Measurements from ENCODE around the gene ULBP2. TPM values are rescaled to one million over a fixed set of nuclear protein-coding genes. Genes with fewer than 3 reads are reported as not detected.
"Not testable (repeated sequence)": the region's sequence is repeated elsewhere in the genome, so short reads cannot be mapped to it uniquely, and the experiment has no call there.

ULBP2 gene
- total RNA-seq, 1 experiment from 2014 or later, result not detected

GRCh38 chr6:149951626-149952025, 9.8 kb downstream of the ULBP2 start:
- Histone ChIP-seq H3K9ac (ENCODE audit: extremely low read depth, insufficient read length, low read length) (no peak overlapping the region), H2BK12ac (ENCODE audit: insufficient read length, low read depth, low read length) (peak overlapping the region; percentile 62), H4K5ac (ENCODE audit: insufficient read length, low read depth, low read length) (no peak overlapping the region), H3K9me3 (ENCODE audit: control insufficient read depth, low read depth, low read length) (no peaks in the 10 kb centered on the region), H3T11ph (ENCODE audit: low read length) (no peak overlapping the region), H3K23me2 (ENCODE audit: insufficient read length, low read depth, low read length, poor library complexity, severe bottlenecking) (no peaks in the 10 kb centered on the region), H3K23ac (ENCODE audit: insufficient read length, low read depth, low read length) (no peak overlapping the region), H4K91ac (ENCODE audit: insufficient read length, low read depth, low read length) (no peak overlapping the region), H3K4me1 (ENCODE audit: insufficient read depth, low read length) (no peaks in the 10 kb centered on the region), H3K79me2 (ENCODE audit: insufficient read depth, low read length) (no peaks in the 10 kb centered on the region), H3K27ac (ENCODE audit: insufficient read length, low read depth, low read length) (no peak overlapping the region), H4K20me1 (ENCODE audit: control insufficient read depth, insufficient read depth, insufficient read length) (no peaks in the 10 kb centered on the region), H2AFZ (ENCODE audit: low read length) (no peak overlapping the region), H3K14ac (ENCODE audit: insufficient read depth, low read length) (no peak overlapping the region), H3K4ac (ENCODE audit: low read depth, low read length) (no peak overlapping the region), H3K4me2 (ENCODE audit: insufficient read depth, insufficient read length, low read length) (no peak overlapping the region), H3K18ac (ENCODE audit: insufficient read length, low read depth, low read length) (no peak overlapping the region), H3K27me3 (ENCODE audit: insufficient read depth, low read length) (peaks cover 42% of the 10 kb centered on the region), H2BK20ac (ENCODE audit: low read depth, low read length, poor library complexity, severe bottlenecking) (no peak overlapping the region), H2BK5ac (ENCODE audit: insufficient read length, low read length) (no peak overlapping the region), H2BK120ac (ENCODE audit: low read depth, low read length, poor library complexity, severe bottlenecking) (no peak overlapping the region), H3K79me1 (ENCODE audit: insufficient read depth, low read depth, low read length, poor library complexity, severe bottlenecking) (no peaks in the 10 kb centered on the region), H3K56ac (ENCODE audit: insufficient read length, low read depth, low read length) (no peak overlapping the region), H2BK15ac (ENCODE audit: low read depth, low read length) (no peak overlapping the region), H2AK5ac (ENCODE audit: insufficient read length, low read length) (no peak overlapping the region), H4K8ac (replicated peaks; ENCODE audit: insufficient read length, low read depth, low read length) (no peak overlapping the region)
- H3K4me1 Mint-ChIP-seq, result peaks cover 0 to 5% of the 10 kb centered on the region in 2 experiments; a peak in 2 of 4 replicates
- no peak overlapping the region for H3K27ac Mint-ChIP-seq
- no peak for TF ChIP-seq CTCF (conservative IDR thresholded peaks at IDR 0.05)
- H3K9me3 Mint-ChIP-seq, result peaks cover 0 to 5% of the 10 kb centered on the region in 2 experiments; a peak in 2 of 5 replicates
- no peak for DNase-seq
- peaks cover 94% of the 10 kb centered on the region for H3K27me3 Mint-ChIP-seq (ENCODE audit: low read depth)
- no peaks in the 10 kb centered on the region for H3K36me3 Mint-ChIP-seq (ENCODE audit: insufficient read depth in 1 of 3, low read depth in 3 of 3)
- WGBS (ENCODE audit: extremely low coverage, insufficient read length, low lambda C conversion rate), result no CpG with 5 or more reads among the region's 3 CpGs
- H3K4me3 Mint-ChIP-seq, result no peak overlapping the region

- not testable (repeated sequence) for H2BK5ac ChIP-seq (ENCODE audit: insufficient read length, low read length); H4K8ac ChIP-seq (replicated peaks; ENCODE audit: insufficient read length, low read depth, low read length); H3K9me3 ChIP-seq (ENCODE audit: control insufficient read depth, low read depth, low read length); H3K4me2 ChIP-seq (ENCODE audit: insufficient read depth, insufficient read length, low read length); H3K9ac ChIP-seq (ENCODE audit: extremely low read depth, insufficient read length, low read length); H4K5ac ChIP-seq (ENCODE audit: insufficient read length, low read depth, low read length); H2BK120ac ChIP-seq (ENCODE audit: low read depth, low read length, poor library complexity, severe bottlenecking); H3K4me1 Mint-ChIP-seq; DNase-seq; H3K4me1 ChIP-seq (ENCODE audit: insufficient read depth, low read length); H3K79me1 ChIP-seq (ENCODE audit: insufficient read depth, low read depth, low read length, poor library complexity, severe bottlenecking); H3K4ac ChIP-seq (ENCODE audit: low read depth, low read length); H3T11ph ChIP-seq (ENCODE audit: low read length); H4K91ac ChIP-seq (ENCODE audit: insufficient read length, low read depth, low read length); H3K27ac ChIP-seq (ENCODE audit: insufficient read length, low read depth, low read length); H2BK12ac ChIP-seq (ENCODE audit: insufficient read length, low read depth, low read length); H3K56ac ChIP-seq (ENCODE audit: insufficient read length, low read depth, low read length); H3K4me3 Mint-ChIP-seq; H2AFZ ChIP-seq (ENCODE audit: low read length); H2BK20ac ChIP-seq (ENCODE audit: low read depth, low read length, poor library complexity, severe bottlenecking); H3K79me2 ChIP-seq (ENCODE audit: insufficient read depth, low read length); H3K23ac ChIP-seq (ENCODE audit: insufficient read length, low read depth, low read length); H2BK15ac ChIP-seq (ENCODE audit: low read depth, low read length); H3K18ac ChIP-seq (ENCODE audit: insufficient read length, low read depth, low read length); H4K20me1 ChIP-seq (ENCODE audit: control insufficient read depth, insufficient read depth, insufficient read length); H3K27ac Mint-ChIP-seq; H2AK5ac ChIP-seq (ENCODE audit: insufficient read length, low read length); H3K36me3 Mint-ChIP-seq (ENCODE audit: insufficient read depth in 1 of 3, low read depth in 3 of 3); H3K14ac ChIP-seq (ENCODE audit: insufficient read depth, low read length); H3K9me3 Mint-ChIP-seq; H3K23me2 ChIP-seq (ENCODE audit: insufficient read length, low read depth, low read length, poor library complexity, severe bottlenecking)
- peaks cover 99% of the 10 kb centered on the region for H3K27me3 Mint-ChIP-seq (ENCODE audit: low read depth)
- H3K27me3 ChIP-seq (ENCODE audit: insufficient read depth, low read length), result peaks cover 47% of the 10 kb centered on the region
- WGBS (ENCODE audit: extremely low coverage, insufficient read length, low lambda C conversion rate), result no CpG with 5 or more reads among the region's 2 CpGs
Observed at GRCh38 chr6:149953390-149953789, 11.6 kb downstream of the ULBP2 start.

Data from H9 (cell line).